Osteoblast (primary cell): ENCODE data around the gene KRT20. TPM values are rescaled to one million over a fixed set of nuclear protein-coding genes. Genes with fewer than 3 reads are reported as not detected.

Experiments used
- DNase-seq: peaks from one replicate; pipeline ENCODE4 v3.0.0; 2011; ENCODE audit warnings: low spot score, mixed read lengths; ENCODE audit not compliant: insufficient read length; ENCODE audit errors: missing footprints
- H2AFZ ChIP-seq: 2 replicates; pipeline ENCODE4 v1.6.0; 2011; ENCODE audit warnings: mild to moderate bottlenecking, low read length
- H3K27ac ChIP-seq: 2 replicates; pipeline ENCODE4 v1.5.1; 2011; ENCODE audit warnings: mild to moderate bottlenecking, low read depth, low read length, moderate library complexity
- H3K27me3 ChIP-seq: 2 replicates; pipeline ENCODE4 v1.6.0; 2012; ENCODE audit warnings: mild to moderate bottlenecking, control low read depth, inconsistent platforms, low read length, moderate library complexity; ENCODE audit not compliant: insufficient read depth
- H3K36me3 ChIP-seq: 2 replicates; pipeline ENCODE4 v1.5.1; 2011; ENCODE audit warnings: mild to moderate bottlenecking, low read length, control low read depth, moderate library complexity; ENCODE audit not compliant: insufficient read depth
- H3K4me1 ChIP-seq: 2 replicates; pipeline ENCODE4 v1.5.1; 2011; ENCODE audit warnings: mild to moderate bottlenecking, low read length, control low read depth, moderate library complexity; ENCODE audit not compliant: insufficient read depth
- H3K4me2 ChIP-seq: 2 replicates; pipeline ENCODE4 v1.6.0; 2011; ENCODE audit warnings: mild to moderate bottlenecking, low read length; ENCODE audit not compliant: insufficient read depth
- H3K4me3 ChIP-seq: fragments of 200-600 bp; sonication (generic); 3 replicates; pipeline ENCODE4 v1.5.1; 2012; ENCODE audit warnings: mild to moderate bottlenecking, low read length, inconsistent platforms; ENCODE audit not compliant: insufficient read depth
- H3K79me2 ChIP-seq: 2 replicates; pipeline ENCODE4 v1.6.0; 2012; ENCODE audit warnings: mild to moderate bottlenecking, low read length, control low read depth, inconsistent platforms; ENCODE audit not compliant: insufficient read depth
- H3K9me3 ChIP-seq: 2 replicates; pipeline ENCODE4 v1.5.1; 2011; ENCODE audit warnings: low read depth, low read length, control low read depth
- H4K20me1 ChIP-seq: 2 replicates; pipeline ENCODE4 v1.6.0; 2012; ENCODE audit warnings: mild to moderate bottlenecking, low read length, control low read depth; ENCODE audit not compliant: insufficient read depth
- total RNA-seq: library from RNA; depleted of rRNA; stranded (reverse); fragments of >200 nt; gene quantifications from 2 replicates; pipeline ENCODE4 v1.2.3, GENCODE V29; 2012
- TF ChIP-seq, protein P1 (sequence below): IDR thresholded peaks from 2 replicates; pipeline ENCODE4 v1.5.1; 2011; ENCODE audit warnings: mild to moderate bottlenecking, low read depth, low read length, moderate library complexity; ENCODE audit errors: extremely low read depth

Gene KRT20
- total RNA-seq, 1 donor = not detected

DNA sequence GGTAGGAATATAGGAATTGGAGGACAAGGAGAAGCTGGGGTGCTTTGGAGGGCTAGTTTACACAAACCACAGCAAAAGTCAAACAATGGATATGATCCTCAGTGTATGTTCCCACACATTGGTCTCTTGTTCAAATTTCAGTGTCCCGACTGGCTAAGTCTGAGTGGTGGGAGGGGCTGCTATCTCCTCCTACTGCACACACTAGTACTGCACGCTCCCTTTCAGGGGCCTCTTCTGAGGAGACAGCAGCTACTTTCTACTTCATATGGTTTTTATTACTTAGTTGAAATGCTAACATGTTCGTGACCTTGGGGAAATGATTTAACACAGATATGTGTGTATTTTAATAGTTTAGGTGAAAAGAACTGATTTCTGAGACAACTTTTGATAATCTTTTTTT is 43.8 kb downstream of the KRT20 start:
- Histone ChIP-seq H2AFZ (no peak overlapping the region), H3K4me3 (no peak overlapping the region), H3K79me2 (no peaks in the 10 kb centered on the region), H3K27ac (no peak overlapping the region), H4K20me1 (no peaks in the 10 kb centered on the region), H3K4me1 (no peaks in the 10 kb centered on the region), H3K4me2 (no peak overlapping the region), H3K36me3 (no peaks in the 10 kb centered on the region), H3K9me3 (no peaks in the 10 kb centered on the region), H3K27me3 (no peaks in the 10 kb centered on the region)
- TF ChIP-seq, protein P1, sequence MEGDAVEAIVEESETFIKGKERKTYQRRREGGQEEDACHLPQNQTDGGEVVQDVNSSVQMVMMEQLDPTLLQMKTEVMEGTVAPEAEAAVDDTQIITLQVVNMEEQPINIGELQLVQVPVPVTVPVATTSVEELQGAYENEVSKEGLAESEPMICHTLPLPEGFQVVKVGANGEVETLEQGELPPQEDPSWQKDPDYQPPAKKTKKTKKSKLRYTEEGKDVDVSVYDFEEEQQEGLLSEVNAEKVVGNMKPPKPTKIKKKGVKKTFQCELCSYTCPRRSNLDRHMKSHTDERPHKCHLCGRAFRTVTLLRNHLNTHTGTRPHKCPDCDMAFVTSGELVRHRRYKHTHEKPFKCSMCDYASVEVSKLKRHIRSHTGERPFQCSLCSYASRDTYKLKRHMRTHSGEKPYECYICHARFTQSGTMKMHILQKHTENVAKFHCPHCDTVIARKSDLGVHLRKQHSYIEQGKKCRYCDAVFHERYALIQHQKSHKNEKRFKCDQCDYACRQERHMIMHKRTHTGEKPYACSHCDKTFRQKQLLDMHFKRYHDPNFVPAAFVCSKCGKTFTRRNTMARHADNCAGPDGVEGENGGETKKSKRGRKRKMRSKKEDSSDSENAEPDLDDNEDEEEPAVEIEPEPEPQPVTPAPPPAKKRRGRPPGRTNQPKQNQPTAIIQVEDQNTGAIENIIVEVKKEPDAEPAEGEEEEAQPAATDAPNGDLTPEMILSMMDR = no peak
- DNase-seq = no peak

DNA sequence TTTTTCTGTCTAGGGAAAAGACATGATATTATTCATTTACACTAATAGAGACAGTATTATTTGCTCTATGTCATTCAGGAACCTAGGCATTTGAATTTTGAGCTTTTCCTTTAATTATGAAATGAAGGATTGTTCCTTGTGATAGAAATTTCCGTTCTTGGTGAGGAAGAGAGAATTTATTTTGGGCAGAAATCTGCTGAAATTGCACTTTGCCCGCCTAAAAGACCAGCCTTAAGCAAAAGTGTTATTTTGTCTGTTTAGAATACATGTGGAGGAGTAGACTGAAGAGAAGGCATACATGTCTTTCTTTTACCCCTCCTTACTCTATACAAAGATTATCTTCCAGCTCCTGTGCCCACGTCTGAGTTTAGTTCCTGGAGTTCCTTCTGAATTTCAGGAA is 45.8 kb downstream of the KRT20 start:
- no peak overlapping the region for H3K4me2 ChIP-seq

DNA sequence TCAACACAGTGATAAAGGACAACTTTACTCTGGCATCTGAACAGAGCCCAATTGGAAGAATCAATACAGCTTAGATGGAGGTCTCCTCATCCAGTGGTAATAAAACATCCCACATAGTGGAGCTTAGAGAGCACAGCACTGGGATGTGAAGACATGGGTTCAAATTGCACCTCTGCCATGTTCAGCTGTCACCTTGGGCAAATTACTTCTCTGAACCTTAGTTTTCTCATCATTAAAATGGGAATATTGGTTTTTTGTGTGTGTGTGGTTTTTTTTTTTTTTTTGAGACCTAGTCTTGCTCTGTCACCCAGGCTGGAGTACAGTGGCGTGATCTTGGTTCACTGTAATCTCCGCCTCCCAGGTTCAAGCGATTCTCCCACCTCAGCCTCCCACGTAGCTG is 49.0 kb downstream of the KRT20 start:
- Histone ChIP-seq H3K4me1 (no peaks in the 10 kb centered on the region), H4K20me1 (no peaks in the 10 kb centered on the region), H3K4me2 (no peak overlapping the region), H3K4me3 (no peak overlapping the region), H3K27ac (no peak overlapping the region), H2AFZ (no peak overlapping the region), H3K27me3 (no peaks in the 10 kb centered on the region), H3K36me3 (peaks cover 7% of the 10 kb centered on the region), H3K79me2 (no peaks in the 10 kb centered on the region), H3K9me3 (no peaks in the 10 kb centered on the region)
- TF ChIP-seq, protein P1 = no peak
- DNase-seq = no peak

More for the DNA sequence above, 45.8 kb downstream of the KRT20 start:
- H4K20me1 ChIP-seq = no peaks in the 10 kb centered on the region
- H3K4me3 ChIP-seq = no peak overlapping the region
- H2AFZ ChIP-seq = no peak overlapping the region
- H3K4me1 ChIP-seq = no peaks in the 10 kb centered on the region
- H3K27me3 ChIP-seq = no peaks in the 10 kb centered on the region
- peaks cover 7% of the 10 kb centered on the region for H3K36me3 ChIP-seq
- no peaks in the 10 kb centered on the region for H3K79me2 ChIP-seq
- TF ChIP-seq, protein P1 = no peak
- H3K9me3 ChIP-seq = no peaks in the 10 kb centered on the region
- H3K27ac ChIP-seq = no peak overlapping the region
- DNase-seq = no peak

DNA sequence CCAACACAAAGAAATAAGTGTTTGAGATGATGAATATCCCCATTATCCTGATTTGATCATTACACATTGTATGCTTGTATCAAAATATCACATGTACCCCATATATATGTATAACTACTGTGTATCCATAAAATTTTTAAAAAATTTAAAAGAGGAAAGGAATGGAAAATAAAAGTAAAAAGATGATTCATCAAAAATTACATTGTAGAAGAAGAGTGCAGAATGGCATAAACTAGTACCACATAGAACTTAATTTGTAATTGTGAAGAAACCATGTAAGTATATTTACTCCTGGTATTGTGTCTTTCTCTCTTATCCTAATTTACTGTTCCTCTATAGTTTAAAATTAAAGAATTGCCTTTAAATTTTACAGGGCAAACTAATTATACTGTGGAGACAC is 51.2 kb downstream of the KRT20 start:
- TF ChIP-seq, protein P1 = no peak

More for the DNA sequence above, 51.2 kb downstream of the KRT20 start:
- Histone ChIP-seq H3K27ac (no peak overlapping the region), H2AFZ (no peak overlapping the region), H3K36me3 (peaks cover 7% of the 10 kb centered on the region), H3K9me3 (no peaks in the 10 kb centered on the region), H3K4me2 (no peak overlapping the region), H3K27me3 (no peaks in the 10 kb centered on the region), H3K4me1 (no peaks in the 10 kb centered on the region), H3K4me3 (no peak overlapping the region), H3K79me2 (peaks cover 2% of the 10 kb centered on the region), H4K20me1 (no peaks in the 10 kb centered on the region)
- DNase-seq = no peak
